HG03457 (cell line): ENCODE data around the gene AK4.

Source experiments
- ATAC-seq: cut with Tn5 transposase; IDR thresholded peaks from one replicate; pipeline ENCODE4 v1.9.1; 2021; ENCODE audit warnings: moderate number of reproducible peaks; ENCODE audit not compliant: unreplicated experiment

AK4 gene

DNA sequence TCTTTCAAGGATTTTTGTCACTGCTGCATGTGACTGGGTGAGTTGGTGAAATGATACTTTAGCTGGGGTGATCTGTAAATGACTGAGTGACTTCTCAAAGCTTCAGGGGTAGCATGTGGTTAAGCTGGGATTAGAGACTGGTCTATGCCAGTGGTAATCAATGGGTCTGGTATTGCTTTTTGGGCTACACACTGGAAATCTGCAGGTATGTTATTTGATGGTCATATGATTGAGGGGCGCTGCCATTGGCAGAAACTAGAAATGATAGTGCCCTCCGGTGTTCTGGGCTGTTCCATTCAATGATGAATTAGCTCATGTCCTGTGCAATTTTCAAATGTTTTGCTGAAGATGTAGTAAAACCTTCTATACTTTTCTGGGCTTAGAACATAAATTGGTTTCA is 121.6 kb downstream of the AK4 start:
- no peak for ATAC-seq

GRCh38 chr1:65276197-65276939 is 128.4 kb downstream of the AK4 start:
- ATAC-seq = no peak

DNA sequence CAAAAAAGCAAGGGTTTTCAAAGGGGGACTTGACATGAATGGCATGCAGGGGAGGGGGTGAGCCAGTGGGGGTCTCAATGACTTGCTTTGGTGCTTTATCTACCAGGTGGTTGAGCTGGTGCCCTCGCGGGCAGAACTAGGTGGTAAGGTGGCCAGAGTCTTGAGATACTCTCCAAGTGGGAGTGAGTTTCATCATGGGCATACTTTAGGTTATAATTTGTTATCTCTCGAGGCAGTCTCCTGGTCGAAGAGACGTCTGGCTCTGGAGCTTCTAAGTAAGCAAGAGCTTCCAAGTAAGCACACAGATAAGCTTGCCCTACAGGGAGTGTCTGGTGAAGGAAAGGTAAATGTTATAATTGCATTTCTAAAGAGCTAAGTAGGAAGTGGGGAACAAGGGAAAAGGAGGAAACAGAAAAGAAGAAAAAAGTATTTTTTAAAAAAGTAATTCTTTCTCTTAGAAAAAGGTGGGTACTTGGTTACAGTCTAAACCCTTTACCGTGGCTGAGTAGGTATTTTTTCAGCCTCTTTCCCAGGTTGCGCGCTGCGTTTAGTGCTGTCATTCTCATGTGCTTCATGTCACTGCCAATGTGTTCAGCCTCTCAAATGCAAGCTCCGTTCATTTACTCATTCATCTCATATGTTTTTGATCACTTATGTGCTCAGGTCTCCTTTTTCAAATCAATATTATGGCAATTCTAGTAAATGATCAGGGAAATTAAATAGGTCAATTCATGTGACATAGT is 129.8 kb downstream of the AK4 start:
- no peak for ATAC-seq

- ATAC-seq = no peak
Observed at GRCh38 chr1:65278376-65279069, 130.5 kb downstream of the AK4 start.

DNA sequence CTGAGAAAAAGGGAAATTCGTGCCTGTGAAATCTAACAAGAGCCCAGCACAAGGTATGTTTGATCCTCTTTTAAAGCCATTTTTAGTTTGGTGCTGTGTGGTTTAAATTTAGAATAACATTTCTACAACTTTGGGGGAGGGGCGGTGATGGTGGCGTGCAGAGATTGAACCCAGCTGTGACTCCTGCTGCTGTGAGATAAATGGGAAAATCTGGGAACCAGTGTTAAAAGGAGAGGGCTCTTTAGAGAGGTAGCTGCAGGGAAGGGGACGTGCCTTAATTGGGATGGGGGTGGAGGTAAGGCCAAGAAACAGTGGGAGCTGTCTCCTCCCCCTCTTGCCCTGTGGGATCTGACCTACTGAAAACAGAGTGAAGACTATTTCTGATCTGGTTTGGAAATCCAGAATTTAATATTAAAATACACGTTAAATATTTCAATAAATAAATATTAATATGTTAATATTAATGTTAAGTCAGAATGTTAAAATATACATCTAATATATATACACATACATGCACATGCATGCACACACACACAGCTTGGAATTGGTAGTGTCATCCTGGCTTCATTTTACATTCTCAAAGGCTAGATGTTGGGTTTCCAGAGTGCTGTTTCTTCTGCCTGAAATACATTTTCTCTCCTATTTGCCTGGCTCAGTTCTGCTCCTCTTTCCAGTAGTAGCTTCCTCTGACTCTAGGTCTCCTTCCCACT is 131.2 kb downstream of the AK4 start:
- no peak for ATAC-seq
